T-helper 17 cell (primary cell): ENCODE results near the gene ZNF423. TPM values are rescaled to one million over a fixed set of nuclear protein-coding genes. Genes with fewer than 3 reads are reported as not detected.
A peak's percentile ranks its signal among the peaks of the same experiment; 100 is the strongest.

Experiments
- ATAC-seq: fragments of 150-1000 bp; cut with Tn5 transposase; 2 replicates; pipeline ENCODE4 v1.10.0; 2021; ENCODE audit warnings: mild to moderate bottlenecking, moderate library complexity
- DNase-seq, 3 donors: peaks; one replicate each; pipeline versions ENCODE4 v3.0.0 to v3.0.0-alpha.2; 2020 to 2021
- H3K9me3 ChIP-seq: one replicate; pipeline ENCODE4 v1.7.0; 2013; ENCODE audit warnings: low read length, mild to moderate bottlenecking; ENCODE audit not compliant: control insufficient read depth, poor library complexity, severe bottlenecking
- H3K27ac Mint-ChIP-seq: one replicate; pipeline ENCODE4 v1.8.0; 2022; ENCODE audit warnings: mild to moderate bottlenecking, moderate library complexity, mixed read lengths
- H3K27me3 Mint-ChIP-seq: one replicate; pipeline ENCODE4 v1.8.0; 2022; ENCODE audit warnings: mixed read lengths
- H3K36me3 Mint-ChIP-seq: one replicate; pipeline ENCODE4 v1.8.0; 2022; ENCODE audit warnings: low read depth, mixed read lengths
- H3K4me1 Mint-ChIP-seq: one replicate; pipeline ENCODE4 v1.8.0; 2022; ENCODE audit warnings: mild to moderate bottlenecking, mixed read lengths
- H3K4me3 Mint-ChIP-seq: one replicate; pipeline ENCODE4 v1.8.0; 2022; ENCODE audit warnings: mild to moderate bottlenecking, moderate library complexity, mixed read lengths
- total RNA-seq, 4 donors: library from RNA in 2 of 4; stranded (reverse) in 2 of 4; gene quantifications; one replicate each; pipeline ENCODE4 v1.2.3 and lab custom pipeline; 2022 to 2026

The ZNF423 gene
- total RNA-seq, 2 donors from 2014 or later: not detected

DNA sequence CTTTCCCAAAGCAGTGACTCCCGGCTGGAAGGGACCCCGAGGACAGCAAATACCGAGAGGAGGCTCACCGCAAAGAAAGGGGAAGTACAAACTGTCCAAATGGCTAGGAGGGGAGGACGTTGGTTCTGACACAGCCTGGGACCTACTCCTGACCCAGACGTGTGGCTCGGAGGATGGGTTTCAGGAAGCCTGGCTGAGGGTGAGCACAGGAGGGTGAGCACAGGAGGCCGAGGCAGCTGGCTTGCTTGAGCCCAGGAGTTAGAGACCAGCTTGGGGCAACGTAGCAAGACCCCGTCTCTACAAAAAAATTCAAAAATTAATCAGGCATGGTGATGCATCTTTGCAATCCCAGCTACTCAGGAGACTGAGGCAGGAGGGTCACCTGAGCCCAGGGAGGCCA is 399.1 kb downstream of the ZNF423 start:
- ATAC-seq (no peak), DNase-seq (no peak)
- Mint-ChIP-seq H3K36me3 (peaks cover 2% of the 10 kb centered on the region), H3K27me3 (peaks cover 24% of the 10 kb centered on the region), H3K27ac (no peak overlapping the region), H3K4me3 (no peak overlapping the region), H3K4me1 (peaks cover 4% of the 10 kb centered on the region)
- no peaks in the 10 kb centered on the region for H3K9me3 ChIP-seq

DNA sequence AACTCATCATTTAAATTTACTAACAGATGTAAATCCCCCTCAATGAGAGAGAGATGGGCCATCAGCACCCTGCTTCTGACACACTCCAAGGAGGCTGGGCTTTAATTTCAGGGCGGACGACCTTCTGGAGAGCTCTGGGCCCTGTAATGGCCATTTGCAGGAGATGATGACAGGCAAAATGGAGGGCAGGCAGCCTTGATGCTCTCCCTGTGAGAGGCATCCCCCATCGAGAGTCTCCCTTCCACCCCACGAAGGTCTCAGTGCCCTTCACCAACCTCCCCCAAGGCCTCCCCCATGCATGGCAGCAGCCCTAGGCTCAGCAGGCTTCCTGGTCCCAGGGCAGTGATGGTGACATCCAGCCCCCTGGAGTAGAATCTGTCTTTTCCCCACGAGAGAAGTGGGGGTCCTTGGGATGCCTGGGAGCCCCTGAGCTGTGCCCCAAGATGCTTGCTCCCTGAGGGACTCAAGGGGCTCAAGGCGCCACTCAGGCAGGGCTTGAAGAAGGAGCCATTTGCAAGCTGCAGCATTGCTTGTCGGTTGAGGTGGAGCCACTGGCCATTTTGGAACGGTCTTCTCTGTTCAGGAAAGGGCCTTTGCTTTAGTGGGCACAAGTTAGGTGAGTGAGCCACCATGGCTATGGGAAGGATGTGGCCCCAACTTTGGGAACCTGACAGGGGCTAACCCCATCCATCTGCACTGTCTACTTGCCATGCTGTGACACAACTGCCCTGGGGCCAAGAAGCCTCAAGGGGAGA is 399.7 kb downstream of the ZNF423 start:
- no peak overlapping the region for H3K27ac Mint-ChIP-seq
- H3K9me3 ChIP-seq: no peaks in the 10 kb centered on the region
- H3K4me1 Mint-ChIP-seq: peaks cover 4% of the 10 kb centered on the region
- ATAC-seq: no peak
- DNase-seq: no peak
- H3K27me3 Mint-ChIP-seq: peaks cover 29% of the 10 kb centered on the region
- no peak overlapping the region for H3K4me3 Mint-ChIP-seq
- peaks cover 2% of the 10 kb centered on the region for H3K36me3 Mint-ChIP-seq

- ATAC-seq (no peak), DNase-seq (no peak)
- H3K4me1 Mint-ChIP-seq: peaks cover 3% of the 10 kb centered on the region
- no peak overlapping the region for H3K27ac Mint-ChIP-seq
- H3K4me3 Mint-ChIP-seq: no peak overlapping the region
- H3K9me3 ChIP-seq: no peaks in the 10 kb centered on the region
- H3K36me3 Mint-ChIP-seq: peaks cover 2% of the 10 kb centered on the region
- peaks cover 32% of the 10 kb centered on the region for H3K27me3 Mint-ChIP-seq
Measured at GRCh38 chr16:49455181-49455990, 400.5 kb downstream of the ZNF423 start.

- Mint-ChIP-seq H3K36me3 (peaks cover 2% of the 10 kb centered on the region), H3K27me3 (peaks cover 31% of the 10 kb centered on the region), H3K27ac (no peak overlapping the region), H3K4me1 (peaks cover 2% of the 10 kb centered on the region), H3K4me3 (no peak overlapping the region)
- no peak for ATAC-seq
- H3K9me3 ChIP-seq: no peaks in the 10 kb centered on the region
- DNase-seq: no peak
Measured at GRCh38 chr16:49454426-49455180, 401.3 kb downstream of the ZNF423 start.

- no peaks in the 10 kb centered on the region for H3K9me3 ChIP-seq
- H3K4me3 Mint-ChIP-seq: no peak overlapping the region
- ATAC-seq (no peak), DNase-seq (no peak)
- H3K36me3 Mint-ChIP-seq: peaks cover 2% of the 10 kb centered on the region
- no peak overlapping the region for H3K27ac Mint-ChIP-seq
- H3K4me1 Mint-ChIP-seq: peaks cover 2% of the 10 kb centered on the region
- H3K27me3 Mint-ChIP-seq: peaks cover 31% of the 10 kb centered on the region
Measured at GRCh38 chr16:49453983-49454382, 401.9 kb downstream of the ZNF423 start.

- Mint-ChIP-seq H3K4me3 (no peak overlapping the region), H3K27ac (no peak overlapping the region), H3K27me3 (peaks cover 31% of the 10 kb centered on the region), H3K4me1 (peaks cover 2% of the 10 kb centered on the region), H3K36me3 (peaks cover 2% of the 10 kb centered on the region)
- ATAC-seq: no peak
- DNase-seq: no peak
- no peaks in the 10 kb centered on the region for H3K9me3 ChIP-seq
Measured at GRCh38 chr16:49453021-49453420, 402.9 kb downstream of the ZNF423 start.

DNA sequence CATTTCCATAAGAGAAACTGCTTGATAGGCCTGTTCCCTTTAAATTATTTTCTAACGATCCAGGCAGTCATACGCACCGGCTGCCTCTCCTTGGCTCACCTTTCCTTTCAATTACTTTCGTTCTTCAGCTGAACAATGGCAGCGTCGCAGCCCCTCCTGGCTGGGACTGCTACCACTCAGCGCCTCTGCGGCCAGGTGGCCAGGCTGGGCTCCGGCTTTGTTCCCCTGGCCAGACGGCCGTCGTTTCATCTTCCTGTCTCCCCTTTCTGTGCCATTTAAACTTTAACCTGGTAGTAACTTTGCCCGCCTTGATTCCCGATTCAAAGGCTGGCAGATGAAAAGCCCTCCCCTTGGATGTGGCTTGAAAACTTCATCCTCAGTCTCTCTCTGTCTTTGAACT is 403.3 kb downstream of the ZNF423 start:
- ATAC-seq (no peak), DNase-seq (no peak)
- Mint-ChIP-seq H3K4me1 (peaks cover 2% of the 10 kb centered on the region), H3K4me3 (no peak overlapping the region), H3K36me3 (peaks cover 2% of the 10 kb centered on the region), H3K27me3 (peaks cover 31% of the 10 kb centered on the region), H3K27ac (no peak overlapping the region)
- no peaks in the 10 kb centered on the region for H3K9me3 ChIP-seq

GRCh38 chr16:49452108-49452507 is 403.8 kb downstream of the ZNF423 start:
- Mint-ChIP-seq H3K27me3 (peaks cover 31% of the 10 kb centered on the region), H3K4me3 (no peak overlapping the region), H3K36me3 (peaks cover 2% of the 10 kb centered on the region), H3K27ac (peak overlapping the region; percentile 16), H3K4me1 (peaks cover 2% of the 10 kb centered on the region)
- ATAC-seq (no peak), DNase-seq (no peak)
- no peaks in the 10 kb centered on the region for H3K9me3 ChIP-seq

- no peak for DNase-seq
- Mint-ChIP-seq H3K27ac (no peak overlapping the region), H3K4me3 (no peak overlapping the region), H3K4me1 (peaks cover 3% of the 10 kb centered on the region), H3K36me3 (no peaks in the 10 kb centered on the region), H3K27me3 (peaks cover 11% of the 10 kb centered on the region)
- no peak for ATAC-seq
- H3K9me3 ChIP-seq: no peaks in the 10 kb centered on the region
Measured at GRCh38 chr16:49446805-49447204, 409.1 kb downstream of the ZNF423 start.

- Mint-ChIP-seq H3K27ac (no peak overlapping the region), H3K4me3 (no peak overlapping the region), H3K27me3 (no peaks in the 10 kb centered on the region), H3K4me1 (peaks cover 3% of the 10 kb centered on the region), H3K36me3 (no peaks in the 10 kb centered on the region)
- ATAC-seq (no peak), DNase-seq (no peak)
- no peaks in the 10 kb centered on the region for H3K9me3 ChIP-seq
Measured at GRCh38 chr16:49443576-49443975, 412.3 kb downstream of the ZNF423 start.

- Mint-ChIP-seq H3K4me3 (no peak overlapping the region), H3K36me3 (no peaks in the 10 kb centered on the region), H3K4me1 (peaks cover 3% of the 10 kb centered on the region), H3K27me3 (peaks cover under 1% of the 10 kb centered on the region), H3K27ac (peak overlapping the region; percentile 56)
- ATAC-seq (no peak), DNase-seq (no peak)
- no peaks in the 10 kb centered on the region for H3K9me3 ChIP-seq
Measured at GRCh38 chr16:49442805-49443204, 413.1 kb downstream of the ZNF423 start.

DNA sequence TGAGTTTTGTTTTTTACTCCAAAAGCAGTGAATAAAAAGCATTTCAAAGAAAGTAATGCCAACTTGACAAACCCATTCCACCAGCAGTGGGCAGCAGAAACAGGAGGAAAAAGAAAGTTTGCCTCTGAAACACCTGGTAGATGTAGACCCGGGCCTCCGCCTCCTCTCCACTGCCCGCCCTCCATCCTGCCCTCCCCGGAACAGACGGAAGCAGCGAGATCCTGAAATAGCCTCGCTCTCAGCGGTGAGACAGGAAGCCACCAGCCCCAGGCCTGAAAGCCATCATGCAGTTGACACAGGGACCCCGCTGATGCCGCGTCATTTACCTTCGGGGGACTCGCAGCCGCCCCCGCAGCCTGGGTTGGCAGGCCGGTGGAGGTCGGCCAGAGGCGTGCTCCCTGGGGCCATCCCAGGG is 414.5 kb downstream of the ZNF423 start:
- no peaks in the 10 kb centered on the region for H3K36me3 Mint-ChIP-seq
- peak overlapping the region; percentile 62 for H3K27ac Mint-ChIP-seq
- peak in 2 of 3 donors; percentile 24 to 32 for DNase-seq
- H3K27me3 Mint-ChIP-seq: peaks cover 15% of the 10 kb centered on the region
- H3K4me1 Mint-ChIP-seq: peaks cover 3% of the 10 kb centered on the region
- H3K4me3 Mint-ChIP-seq: peak overlapping the region; percentile 72
- ATAC-seq: peak; percentile 88
- H3K9me3 ChIP-seq: no peaks in the 10 kb centered on the region
